Measurements from ENCODE around the gene TTYH1.

The TTYH1 gene

DNA sequence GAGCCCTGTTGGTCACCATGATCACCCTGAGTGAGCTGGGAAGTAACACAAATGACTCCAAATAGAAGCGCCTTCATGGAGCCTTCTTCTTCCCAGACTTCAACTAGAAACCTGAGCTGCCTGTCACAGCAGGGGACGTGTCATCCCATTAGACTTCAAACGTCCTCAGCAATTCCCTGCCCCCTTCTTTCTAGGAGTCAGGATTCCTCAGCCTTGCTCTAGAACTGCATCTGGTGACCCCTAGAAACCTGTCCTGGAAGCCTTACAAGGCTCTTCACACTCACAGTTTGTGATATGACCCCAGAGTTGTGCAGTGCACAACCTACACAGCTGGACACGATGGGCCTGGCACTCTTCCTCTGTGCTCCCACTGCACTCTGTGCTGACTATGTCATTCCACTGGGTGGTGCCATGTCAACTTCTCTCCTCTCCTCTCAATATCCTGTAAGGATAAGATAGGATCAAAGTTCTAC, 23.6 kb upstream of the TTYH1 start:
- Histone ChIP-seq H3K4me3 (ENCODE audit: low read depth in 1 of 2, low read length in 1 of 2) (no peak overlapping the region), H3K36me3 (no peaks in the 10 kb centered on the region), H3K4me1 (ENCODE audit: control insufficient read depth in 1 of 2, insufficient read depth in 1 of 2, low read depth in 1 of 2, low read length in 1 of 2) (peaks cover 42 to 43% of the 10 kb centered on the region in 2 experiments), H3K27ac (no peak overlapping the region), H3K27me3 (peaks cover 6% of the 10 kb centered on the region), H3K9me3 (no peaks in the 10 kb centered on the region)
- TF ChIP-seq, protein P1, sequence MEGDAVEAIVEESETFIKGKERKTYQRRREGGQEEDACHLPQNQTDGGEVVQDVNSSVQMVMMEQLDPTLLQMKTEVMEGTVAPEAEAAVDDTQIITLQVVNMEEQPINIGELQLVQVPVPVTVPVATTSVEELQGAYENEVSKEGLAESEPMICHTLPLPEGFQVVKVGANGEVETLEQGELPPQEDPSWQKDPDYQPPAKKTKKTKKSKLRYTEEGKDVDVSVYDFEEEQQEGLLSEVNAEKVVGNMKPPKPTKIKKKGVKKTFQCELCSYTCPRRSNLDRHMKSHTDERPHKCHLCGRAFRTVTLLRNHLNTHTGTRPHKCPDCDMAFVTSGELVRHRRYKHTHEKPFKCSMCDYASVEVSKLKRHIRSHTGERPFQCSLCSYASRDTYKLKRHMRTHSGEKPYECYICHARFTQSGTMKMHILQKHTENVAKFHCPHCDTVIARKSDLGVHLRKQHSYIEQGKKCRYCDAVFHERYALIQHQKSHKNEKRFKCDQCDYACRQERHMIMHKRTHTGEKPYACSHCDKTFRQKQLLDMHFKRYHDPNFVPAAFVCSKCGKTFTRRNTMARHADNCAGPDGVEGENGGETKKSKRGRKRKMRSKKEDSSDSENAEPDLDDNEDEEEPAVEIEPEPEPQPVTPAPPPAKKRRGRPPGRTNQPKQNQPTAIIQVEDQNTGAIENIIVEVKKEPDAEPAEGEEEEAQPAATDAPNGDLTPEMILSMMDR (IDR thresholded peaks at IDR 0.05) = no peak

GRCh38 chr19:54392105-54392504, 23.2 kb upstream of the TTYH1 start:
- Histone ChIP-seq H3K4me3 (ENCODE audit: low read depth in 1 of 2, low read length in 1 of 2) (no peak overlapping the region), H3K36me3 (no peaks in the 10 kb centered on the region), H3K4me1 (ENCODE audit: control insufficient read depth in 1 of 2, insufficient read depth in 1 of 2, low read depth in 1 of 2, low read length in 1 of 2) (peaks cover 42% of the 10 kb centered on the region in 2 experiments), H3K9me3 (no peaks in the 10 kb centered on the region), H3K27ac (no peak overlapping the region), H3K27me3 (peaks cover 6% of the 10 kb centered on the region)
- TF ChIP-seq, protein P1 (IDR thresholded peaks at IDR 0.05) = no peak

DNA sequence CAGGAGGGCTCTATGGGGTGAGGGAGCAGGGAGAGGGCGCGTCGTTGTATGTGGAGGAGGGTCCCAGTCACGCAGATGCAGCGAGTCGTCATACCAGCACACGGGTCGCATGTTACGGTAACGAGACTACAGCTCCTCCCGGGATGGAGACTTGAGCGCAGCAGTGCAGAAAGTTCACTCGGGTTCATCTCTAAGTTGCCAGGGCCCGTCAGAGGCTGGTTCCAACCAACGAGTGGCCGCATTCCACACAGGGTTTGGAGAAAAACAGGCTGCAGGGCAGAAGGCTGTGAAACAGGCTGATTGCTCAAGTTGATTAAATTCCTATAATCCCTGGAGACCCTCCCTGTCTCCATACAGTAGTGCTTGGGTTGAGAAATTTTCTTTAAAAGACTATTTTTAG, 21.9 kb upstream of the TTYH1 start:
- Histone ChIP-seq H3K27me3 (peaks cover 9% of the 10 kb centered on the region), H3K27ac (no peak overlapping the region), H3K9me3 (no peaks in the 10 kb centered on the region), H3K36me3 (no peaks in the 10 kb centered on the region), H3K4me3 (ENCODE audit: low read depth in 1 of 2, low read length in 1 of 2) (no peak overlapping the region), H3K4me1 (ENCODE audit: control insufficient read depth in 1 of 2, insufficient read depth in 1 of 2, low read depth in 1 of 2, low read length in 1 of 2) (peaks cover 29 to 30% of the 10 kb centered on the region in 2 experiments)
- TF ChIP-seq, protein P1 (IDR thresholded peaks at IDR 0.05) = no peak

DNA sequence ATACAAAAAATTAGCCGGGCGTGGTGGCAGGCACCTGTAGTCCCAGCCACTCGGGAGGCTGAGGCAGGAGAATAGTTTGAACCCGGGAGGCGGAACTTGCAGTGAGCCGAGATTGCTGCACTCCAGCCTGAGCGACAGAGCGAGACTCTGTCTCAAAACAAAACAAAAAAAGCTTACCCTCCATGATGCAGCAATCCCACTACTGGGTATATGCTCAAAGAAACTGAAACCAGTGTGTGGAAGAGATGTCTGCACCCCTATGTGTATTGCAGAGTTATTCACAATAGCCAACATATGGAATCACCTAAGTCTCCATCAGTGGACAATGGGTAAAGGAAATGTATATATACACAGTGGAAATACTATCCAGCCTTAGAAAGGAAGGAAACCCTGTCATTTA, 19.6 kb upstream of the TTYH1 start:
- no peak overlapping the region for H3K27ac ChIP-seq
- H3K27me3 ChIP-seq = peaks cover 16% of the 10 kb centered on the region

GRCh38 chr19:54399189-54399588, 16.1 kb upstream of the TTYH1 start:
- H3K4me3 ChIP-seq (ENCODE audit: low read depth in 1 of 2, low read length in 1 of 2) = no peak overlapping the region
- H3K27me3 ChIP-seq = peaks cover 9% of the 10 kb centered on the region
- peaks cover 0 to 1% of the 10 kb centered on the region in 2 experiments for H3K4me1 ChIP-seq (ENCODE audit: control insufficient read depth in 1 of 2, insufficient read depth in 1 of 2, low read depth in 1 of 2, low read length in 1 of 2)
- TF ChIP-seq, protein P1 (IDR thresholded peaks at IDR 0.05) = no peak
- no peak overlapping the region for H3K27ac ChIP-seq
- H3K36me3 ChIP-seq = no peaks in the 10 kb centered on the region
- H3K9me3 ChIP-seq = no peaks in the 10 kb centered on the region

More for the DNA sequence above, 19.6 kb upstream of the TTYH1 start:
- TF ChIP-seq, protein P1 (IDR thresholded peaks at IDR 0.05) = no peak
- peaks cover 6 to 7% of the 10 kb centered on the region in 2 experiments for H3K4me1 ChIP-seq (ENCODE audit: control insufficient read depth in 1 of 2, insufficient read depth in 1 of 2, low read depth in 1 of 2, low read length in 1 of 2)
- no peaks in the 10 kb centered on the region for H3K9me3 ChIP-seq
- H3K36me3 ChIP-seq = no peaks in the 10 kb centered on the region
- H3K4me3 ChIP-seq (ENCODE audit: low read depth in 1 of 2, low read length in 1 of 2) = no peak overlapping the region

DNA sequence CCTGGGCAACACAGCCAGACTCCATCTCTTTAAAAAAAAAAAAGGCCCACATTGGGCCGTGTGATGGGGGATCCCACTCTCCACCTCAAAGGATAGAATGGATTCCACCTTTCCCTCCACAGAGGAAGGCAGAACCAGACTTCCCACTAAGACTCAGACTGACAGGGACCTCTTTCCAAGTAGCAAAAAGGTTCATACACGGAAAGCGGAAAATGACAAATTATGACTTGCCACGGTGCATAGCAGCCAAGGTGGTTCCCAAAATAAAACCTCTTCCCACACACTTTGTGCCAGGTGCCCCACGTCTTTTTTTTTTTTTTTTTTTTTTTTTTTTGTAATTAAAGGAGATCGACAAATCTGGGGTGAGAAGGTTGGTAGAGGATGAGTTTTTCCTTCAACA, 14.4 kb upstream of the TTYH1 start:
- no peak overlapping the region for H3K4me3 ChIP-seq (ENCODE audit: low read depth in 1 of 2, low read length in 1 of 2)
- H3K36me3 ChIP-seq = no peaks in the 10 kb centered on the region
- H3K27ac ChIP-seq = no peak overlapping the region
- H3K4me1 ChIP-seq (ENCODE audit: control insufficient read depth in 1 of 2, insufficient read depth in 1 of 2, low read depth in 1 of 2, low read length in 1 of 2) = no peaks in the 10 kb centered on the region
- H3K9me3 ChIP-seq = no peaks in the 10 kb centered on the region
- peaks cover 9% of the 10 kb centered on the region for H3K27me3 ChIP-seq
- TF ChIP-seq, protein P1 (IDR thresholded peaks at IDR 0.05) = no peak

All from neutrophil (primary cell).